Smooth muscle cell of trachea (primary cell): ENCODE measurements around the gene PARP16. TPM values are rescaled to one million over a fixed set of nuclear protein-coding genes. Genes with fewer than 3 reads are reported as not detected.

Experiments used
- total RNA-seq: library from RNA; depleted of rRNA; stranded (reverse); fragments of >200 nt; gene quantifications from 2 replicates; pipeline ENCODE4 v1.2.1, GENCODE V29; 2014

Gene PARP16, protein sequence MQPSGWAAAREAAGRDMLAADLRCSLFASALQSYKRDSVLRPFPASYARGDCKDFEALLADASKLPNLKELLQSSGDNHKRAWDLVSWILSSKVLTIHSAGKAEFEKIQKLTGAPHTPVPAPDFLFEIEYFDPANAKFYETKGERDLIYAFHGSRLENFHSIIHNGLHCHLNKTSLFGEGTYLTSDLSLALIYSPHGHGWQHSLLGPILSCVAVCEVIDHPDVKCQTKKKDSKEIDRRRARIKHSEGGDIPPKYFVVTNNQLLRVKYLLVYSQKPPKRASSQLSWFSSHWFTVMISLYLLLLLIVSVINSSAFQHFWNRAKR
- total RNA-seq = 2.9 and 3.0 TPM in 2 replicates

DNA sequence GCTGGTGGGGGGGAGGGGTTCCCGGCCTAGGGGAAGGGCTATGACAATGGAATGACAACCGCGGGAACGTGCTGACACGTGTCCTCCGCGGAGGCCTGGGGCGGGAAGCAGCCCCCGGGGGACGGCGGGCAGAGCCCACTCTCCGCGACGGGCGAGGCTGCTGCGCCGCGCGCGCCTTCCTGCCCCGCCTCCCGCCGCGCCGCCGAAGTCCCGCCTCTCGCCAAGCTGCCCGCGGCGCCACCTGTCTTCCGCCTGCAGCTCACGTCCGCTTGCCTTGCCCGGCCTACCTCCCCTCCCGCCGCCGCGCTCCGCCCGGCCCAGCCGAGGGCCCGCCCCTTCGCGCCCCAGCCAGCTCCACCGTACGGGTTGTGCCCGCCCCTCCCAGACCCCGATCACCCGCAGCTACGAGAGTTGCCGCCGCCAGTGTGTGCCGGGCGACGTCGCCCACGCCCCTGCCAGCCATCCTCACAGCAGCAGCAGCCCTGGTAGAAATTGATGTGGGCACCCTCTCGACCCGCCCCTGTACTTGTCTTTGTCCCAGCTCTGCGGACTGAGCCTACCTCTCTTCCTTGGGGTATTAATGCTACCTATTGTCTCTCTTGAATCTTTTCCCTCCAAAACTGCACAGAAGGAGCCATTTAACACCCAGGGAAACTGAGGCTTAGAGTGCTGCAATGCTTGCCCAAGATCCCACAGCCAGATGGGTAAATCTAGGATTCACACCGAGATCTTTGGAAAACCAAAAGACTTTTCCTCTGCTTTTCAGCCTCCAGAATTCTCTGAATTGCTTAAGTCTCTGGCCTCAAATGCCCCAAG, at the start of gene PARP16:
Gene PARP16 (minus strand): TSS at position 180 of the 816 bp plus-strand sequence. CDS start 457 bp downstream, outside the sequence.

DNA sequence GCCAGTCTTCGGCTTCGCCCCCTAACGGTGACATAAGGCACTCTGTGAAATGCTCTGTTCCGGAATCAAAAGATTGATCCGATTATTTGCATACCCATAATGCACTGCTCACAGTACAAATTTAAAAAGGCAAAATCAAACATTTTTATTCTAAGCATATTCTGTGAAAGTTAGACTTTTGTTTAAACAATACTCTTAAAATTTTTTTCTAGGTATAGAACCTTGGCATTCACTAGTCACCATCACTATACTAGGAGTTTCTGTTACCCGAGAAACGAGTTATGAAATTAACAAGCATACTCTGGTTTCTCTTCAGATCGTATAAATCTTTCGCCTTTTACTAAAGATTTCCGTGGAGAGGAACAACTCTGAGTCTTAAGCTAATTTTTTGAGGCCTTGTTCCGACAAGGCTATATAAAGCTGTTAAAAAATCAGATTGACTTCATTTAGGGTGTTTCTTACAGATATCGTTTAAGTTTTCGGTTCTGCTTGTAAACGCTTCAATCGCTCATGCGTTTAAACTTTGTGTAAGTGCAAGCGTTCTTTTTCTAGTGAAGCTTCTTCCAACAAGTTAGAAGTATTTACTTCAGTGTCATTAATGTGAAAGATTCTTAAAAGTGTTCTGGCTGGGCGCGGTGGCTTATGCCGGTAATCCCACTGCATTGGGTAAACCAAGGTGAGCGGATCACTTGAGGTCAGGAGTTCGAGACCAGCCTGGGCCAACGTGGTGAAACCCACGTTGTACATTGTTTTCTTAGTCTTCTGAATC, 17.9 kb upstream of the PARP16 start, which contains the start of gene RNU5B-1:
Gene RNU5B-1 (plus strand): TSS at position 297 of the 769 bp plus-strand sequence.

DNA sequence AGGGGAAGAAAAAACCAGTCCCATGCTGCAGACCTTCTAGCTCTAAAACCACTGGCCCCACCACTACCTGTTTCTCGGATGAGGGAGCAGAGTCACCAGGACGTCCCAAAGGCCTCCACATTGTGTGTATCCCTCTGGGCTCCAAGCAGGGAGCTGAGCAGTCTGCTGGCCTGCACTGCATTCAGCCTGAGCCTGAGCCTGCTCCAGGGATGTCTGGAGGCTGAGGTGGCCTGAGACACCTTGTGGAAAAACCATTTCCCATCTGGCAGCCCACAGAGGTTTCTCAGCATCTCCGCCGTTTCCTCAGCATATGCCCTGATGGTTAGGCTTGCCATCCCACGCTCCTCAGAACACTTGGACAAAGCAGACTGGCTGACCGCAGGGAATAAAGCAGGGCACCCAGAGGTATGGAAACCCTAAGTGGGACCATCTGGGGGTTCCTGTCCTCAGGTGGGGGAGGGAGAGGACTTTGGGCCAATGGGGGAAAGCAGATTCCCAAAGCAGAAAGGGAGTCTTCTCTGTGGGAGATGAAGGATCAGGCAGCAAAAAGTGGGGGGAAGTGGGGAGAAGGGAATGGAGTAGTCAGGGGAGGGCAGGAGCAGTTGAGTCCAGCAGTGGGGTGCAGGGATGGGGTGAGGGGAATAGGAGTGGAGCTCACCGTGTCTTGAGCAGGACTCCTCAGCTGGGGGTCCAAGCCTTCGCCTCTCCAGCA, 75.8 kb downstream of the PARP16 start, which contains the start of gene CILP:
Gene CILP (minus strand): TSS at position 704 of the 712 bp plus-strand sequence. CDS start 1,718 bp downstream, outside the sequence.

Other genes starting within 250 kb of the PARP16 start
- 0.66 and 1.5 TPM in 2 replicates for gene SLC51B, start 241.5 kb downstream of the PARP16 start, total RNA-seq
- 86.5 and 108 TPM in 2 replicates for gene RASL12, start 218.9 kb downstream of the PARP16 start, total RNA-seq
- gene KBTBD13, start 210.1 kb downstream of the PARP16 start, total RNA-seq = under 0.01 and 0.17 TPM in 2 replicates
- 1.5 and 2.0 TPM in 2 replicates for gene UBAP1L, start 171.7 kb downstream of the PARP16 start, total RNA-seq
- 25.3 and 26.1 TPM in 2 replicates for gene PDCD7, start 153.1 kb downstream of the PARP16 start, total RNA-seq
- 28.1 and 61.2 TPM in 2 replicates for gene CLPX, start 101.5 kb downstream of the PARP16 start, total RNA-seq
- gene CILP, start 75.4 kb downstream of the PARP16 start, total RNA-seq = 0.29 and 5.0 TPM in 2 replicates
- gene RNU5A-1, start 9.2 kb upstream of the PARP16 start, total RNA-seq = not detected in 2 replicates
- not detected in 2 replicates for gene RNU5B-1, start 17.8 kb upstream of the PARP16 start, total RNA-seq
- not detected in 2 replicates for gene IGDCC3, start 91.1 kb upstream of the PARP16 start, total RNA-seq
- gene IGDCC4, start 136.1 kb upstream of the PARP16 start, total RNA-seq = 0.58 and 5.1 TPM in 2 replicates
- 40.5 and 46.5 TPM in 2 replicates for gene DPP8, start 230.8 kb upstream of the PARP16 start, total RNA-seq
- gene HACD3, start 243.6 kb upstream of the PARP16 start, total RNA-seq = 97.1 and 105 TPM in 2 replicates